HG02588 (cell line): ENCODE measurements around the gene USP31.
"Not testable (repeated sequence)": the region's sequence is repeated elsewhere in the genome, so short reads cannot be mapped to it uniquely, and the experiment has no call there.

Source experiments
- ATAC-seq: cut with Tn5 transposase; IDR thresholded peaks from one replicate; pipeline ENCODE4 v1.9.1; 2021; ENCODE audit warnings: mild to moderate bottlenecking, moderate library complexity; ENCODE audit not compliant: unreplicated experiment

Gene USP31

DNA sequence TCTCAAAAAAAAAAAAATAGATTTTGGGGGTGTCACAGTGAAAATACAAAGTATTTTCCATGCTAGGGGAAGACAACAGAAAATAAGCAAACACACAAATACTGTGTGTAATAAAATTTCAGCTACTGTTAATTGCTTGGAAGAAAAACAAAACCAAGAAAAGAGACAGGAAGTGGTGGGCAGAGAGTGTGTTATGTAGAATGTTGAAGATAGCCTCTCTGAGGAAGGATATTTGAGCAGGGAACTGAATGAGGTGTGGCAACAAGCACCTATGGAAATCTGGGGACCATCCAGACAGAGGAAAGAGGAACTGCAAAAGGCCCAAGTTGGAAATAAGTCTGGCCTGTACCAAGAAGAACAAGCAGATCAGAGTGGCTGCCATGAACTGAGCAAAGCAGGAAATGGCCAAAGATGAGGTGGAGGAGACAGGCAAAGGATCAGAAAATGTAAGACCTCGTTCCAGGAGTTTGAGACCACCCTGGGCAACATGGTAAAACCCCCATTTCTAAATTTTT is 7.8 kb upstream of the USP31 start:
- ATAC-seq = no peak

DNA sequence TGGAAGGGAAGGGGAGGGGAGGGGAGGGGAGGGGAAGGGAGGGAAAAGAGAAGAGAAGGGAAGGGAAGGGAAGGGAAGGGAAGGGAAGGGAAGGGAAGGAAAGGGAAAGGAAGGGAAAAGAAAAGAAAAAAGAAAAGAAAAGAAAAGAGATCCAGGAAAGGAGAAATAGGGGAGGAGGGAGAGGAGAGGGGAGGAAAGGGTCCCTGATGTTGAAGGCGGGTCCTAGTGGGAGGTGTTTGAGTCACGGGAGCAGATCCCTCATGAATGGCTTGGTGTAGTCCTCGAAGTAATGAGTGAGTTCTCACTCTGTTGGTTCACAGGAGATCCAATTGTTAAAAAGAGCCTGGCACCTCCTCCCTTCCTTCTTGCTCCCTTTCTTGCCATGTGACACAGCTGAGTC is 6.9 kb upstream of the USP31 start:
- ATAC-seq = no peak

- no peak for ATAC-seq
Observed at GRCh38 chr16:23155445-23156049, 6.3 kb upstream of the USP31 start.

- ATAC-seq = no peak
Observed at GRCh38 chr16:23152386-23153178, 3.3 kb upstream of the USP31 start.

- no peak for ATAC-seq
Observed at GRCh38 chr16:23149993-23150364, 727 bp upstream of the USP31 start.

DNA sequence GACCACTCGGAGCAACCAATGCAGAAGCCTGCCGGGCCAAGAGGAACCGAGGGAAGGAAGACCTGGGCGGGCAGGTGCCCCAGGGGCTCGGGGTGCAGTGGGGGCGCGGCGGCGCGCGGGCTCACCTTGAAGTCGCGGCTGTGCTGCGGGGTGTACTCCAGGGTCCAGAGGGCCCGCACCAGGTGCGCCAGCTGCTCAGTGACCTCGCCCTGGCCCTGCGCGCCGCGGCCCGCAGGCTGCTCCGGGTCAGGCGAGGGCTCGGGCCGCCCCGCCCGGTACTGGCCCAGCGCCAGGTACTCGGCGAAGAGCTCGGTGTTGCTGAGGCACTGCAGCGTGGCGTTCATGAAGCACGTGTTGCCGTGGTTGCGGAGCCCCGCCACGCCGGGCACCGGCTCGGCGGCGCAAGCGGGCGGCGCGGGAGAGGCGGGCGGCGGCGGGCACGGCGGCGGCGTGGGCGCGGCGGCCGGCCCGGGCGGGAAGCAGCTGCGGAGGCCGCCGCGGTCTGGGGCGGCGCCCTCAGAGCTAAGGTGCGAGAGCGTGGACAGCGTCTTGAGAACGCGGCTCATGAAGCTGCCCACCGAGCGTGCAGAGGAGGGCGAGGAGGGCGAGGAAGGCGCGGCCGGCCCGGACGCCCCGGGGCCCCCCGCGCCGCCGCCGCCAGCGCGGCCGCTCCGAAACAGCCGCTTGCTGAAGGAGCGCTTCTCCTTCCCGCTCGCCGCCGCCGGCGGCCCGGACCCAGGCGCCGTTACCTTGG is 562 bp downstream of the USP31 start:
- ATAC-seq = peak; percentile 33

DNA sequence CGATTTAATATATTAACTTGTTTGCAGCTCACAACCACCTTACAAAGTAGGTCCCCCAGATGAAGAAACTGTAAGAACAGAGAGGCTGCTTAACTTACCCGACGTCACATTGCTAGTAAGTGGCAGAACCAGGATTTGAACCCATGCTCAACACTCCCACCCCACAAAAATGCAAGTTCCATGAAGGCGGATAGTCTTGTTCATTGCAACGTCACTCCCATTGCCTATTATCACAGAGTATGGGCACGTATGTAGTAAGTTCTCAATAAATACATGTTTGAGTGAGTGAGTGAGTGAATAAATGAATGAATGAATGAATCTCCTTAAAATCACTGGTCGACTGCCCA is 1.1 kb downstream of the USP31 start:
- ATAC-seq = no peak

DNA sequence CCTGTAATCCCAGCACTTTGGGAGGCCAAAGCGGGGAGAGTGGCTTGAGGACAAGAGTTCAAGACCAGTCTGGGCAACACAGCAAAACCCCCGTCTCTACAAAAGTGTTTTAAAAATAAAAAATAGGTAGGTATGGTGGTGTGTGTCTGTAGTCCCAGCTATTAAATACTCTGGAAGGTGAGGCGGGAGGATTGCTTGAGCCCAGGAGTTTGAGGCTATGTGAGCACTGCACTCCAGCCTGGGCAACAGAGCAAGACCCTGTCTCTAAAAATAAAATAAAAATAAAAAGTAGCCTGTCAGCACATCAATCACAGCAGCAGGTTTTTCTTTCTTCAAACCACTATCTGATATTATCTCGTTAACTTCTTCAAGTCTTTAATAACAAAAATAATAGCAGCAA is 1.6 kb downstream of the USP31 start:
- ATAC-seq = no peak

GRCh38 chr16:23146877-23147601 is 2.2 kb downstream of the USP31 start:
- no peak for ATAC-seq

- no peak for ATAC-seq
Observed at GRCh38 chr16:23145608-23146007, 3.6 kb downstream of the USP31 start.

- ATAC-seq = no peak
Observed at GRCh38 chr16:23145186-23145585, 4.1 kb downstream of the USP31 start.

DNA sequence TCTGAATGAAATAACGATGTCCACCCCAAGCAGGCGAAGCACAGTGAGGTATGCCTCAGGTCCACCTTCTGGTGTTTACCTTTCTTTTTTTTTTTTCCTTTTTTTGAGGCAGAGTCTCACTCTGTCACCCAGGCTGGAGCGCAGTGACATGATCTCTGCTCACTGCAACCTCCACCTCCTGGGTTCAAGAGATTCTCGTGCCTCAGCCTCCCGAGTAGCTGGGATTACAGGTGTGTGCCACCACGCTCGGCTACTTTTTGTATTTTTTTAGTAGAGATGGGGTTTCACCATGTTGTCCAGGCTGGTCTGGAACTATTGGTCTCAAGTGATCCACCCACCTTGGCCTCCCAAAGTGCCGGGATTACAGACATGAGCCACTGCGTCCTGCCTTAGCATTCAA is 4.9 kb downstream of the USP31 start:
- ATAC-seq = not testable (repeated sequence)

GRCh38 chr16:23143391-23143790 is 5.9 kb downstream of the USP31 start:
- ATAC-seq = no peak

GRCh38 chr16:23141959-23142740 is 7.1 kb downstream of the USP31 start:
- no peak for ATAC-seq

DNA sequence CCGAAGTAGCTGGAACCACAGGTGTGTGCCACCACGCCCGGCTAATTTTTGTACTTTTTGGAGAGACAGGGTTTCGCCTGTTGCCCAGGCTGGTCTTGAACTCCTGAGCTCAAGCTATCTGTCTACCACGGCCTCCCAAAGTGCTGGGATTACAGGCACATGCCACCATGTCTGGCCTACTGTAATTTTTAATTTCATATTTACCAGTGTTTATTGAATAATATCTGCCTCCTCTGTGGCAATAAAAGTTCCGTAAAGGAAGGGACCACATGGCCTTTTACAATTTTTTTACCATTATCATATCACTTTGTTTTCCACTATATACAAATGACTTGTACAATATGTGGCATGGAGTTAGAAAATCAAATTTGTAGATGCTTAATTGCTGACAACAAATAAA is 7.8 kb downstream of the USP31 start:
- ATAC-seq = no peak

- no peak for ATAC-seq
Observed at GRCh38 chr16:23141033-23141432, 8.2 kb downstream of the USP31 start.

DNA sequence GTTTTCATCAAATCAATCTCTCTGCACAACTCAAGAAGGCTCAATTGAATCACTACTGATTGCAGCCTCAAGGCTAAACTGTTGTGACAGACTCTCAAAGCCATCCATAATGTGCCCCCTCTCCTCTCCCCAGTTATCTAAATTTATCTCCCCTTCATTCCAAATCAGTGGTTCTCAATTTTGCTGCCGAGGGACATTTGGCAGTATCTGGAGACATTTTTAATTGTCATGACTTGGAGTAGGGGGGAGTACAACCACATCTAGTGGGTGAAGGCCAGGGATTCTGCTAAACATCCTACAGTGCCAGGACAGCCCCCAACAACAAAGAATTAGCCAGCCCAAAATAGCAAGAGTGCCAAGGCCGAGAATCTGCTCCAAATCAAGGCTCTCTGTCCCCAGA is 9.1 kb downstream of the USP31 start:
- no peak for ATAC-seq

DNA sequence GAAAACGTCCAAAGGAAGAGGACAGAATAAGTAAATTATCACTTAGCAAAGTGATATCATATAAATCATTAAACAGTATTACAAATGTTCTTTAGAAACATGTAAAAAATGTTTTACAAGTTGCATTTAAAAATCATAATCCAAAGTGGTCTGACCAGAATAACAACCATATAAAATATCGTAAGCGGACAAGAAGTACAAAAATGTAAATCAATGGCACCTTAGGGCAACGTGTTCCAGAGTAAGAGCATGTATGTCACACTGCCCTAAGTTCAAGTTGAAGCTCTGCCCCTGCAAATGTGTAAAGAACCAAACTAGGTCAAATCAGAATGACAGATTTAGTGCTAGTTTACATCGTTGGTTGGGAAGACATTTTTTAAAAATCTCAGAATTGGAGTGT is 11.4 kb downstream of the USP31 start:
- ATAC-seq = no peak

DNA sequence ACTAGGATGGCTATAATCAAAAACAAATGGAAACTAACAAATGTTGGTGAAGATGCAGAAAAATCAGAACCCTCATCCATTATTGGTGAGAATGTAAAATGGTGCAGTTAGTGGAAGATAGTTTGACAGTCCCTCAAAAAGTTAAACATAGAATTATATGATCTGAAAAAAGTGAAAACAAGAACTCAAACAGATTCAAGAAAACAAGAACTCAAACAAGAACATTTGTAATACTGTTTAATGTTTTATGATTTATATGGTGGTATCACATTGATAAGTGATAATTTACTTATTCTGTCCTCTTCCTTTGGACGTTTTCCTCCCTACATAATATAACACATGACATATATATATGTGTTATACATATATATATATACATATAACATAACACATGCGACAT is 12.0 kb downstream of the USP31 start:
- no peak for ATAC-seq

DNA sequence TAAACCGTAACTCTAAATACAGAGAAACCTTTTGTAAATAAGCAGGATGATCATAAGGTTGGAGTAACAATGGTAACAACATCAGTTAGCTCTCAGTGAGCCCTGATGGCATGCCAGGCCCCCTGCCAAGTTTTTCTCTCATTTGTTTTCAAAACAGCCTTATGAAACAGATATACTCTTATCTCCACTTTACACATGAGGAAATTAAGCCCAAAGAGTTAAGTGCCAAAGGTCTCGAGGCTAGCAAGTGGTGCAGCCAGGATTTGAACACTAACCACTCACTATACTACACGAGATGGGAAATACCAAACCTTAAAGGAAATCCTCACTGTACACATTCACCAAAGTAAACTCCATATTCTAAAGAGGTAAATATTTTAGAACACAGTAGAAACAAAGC is 15.0 kb downstream of the USP31 start:
- no peak for ATAC-seq
